ENCODE data around the gene MATN4.

Gene MATN4

DNA sequence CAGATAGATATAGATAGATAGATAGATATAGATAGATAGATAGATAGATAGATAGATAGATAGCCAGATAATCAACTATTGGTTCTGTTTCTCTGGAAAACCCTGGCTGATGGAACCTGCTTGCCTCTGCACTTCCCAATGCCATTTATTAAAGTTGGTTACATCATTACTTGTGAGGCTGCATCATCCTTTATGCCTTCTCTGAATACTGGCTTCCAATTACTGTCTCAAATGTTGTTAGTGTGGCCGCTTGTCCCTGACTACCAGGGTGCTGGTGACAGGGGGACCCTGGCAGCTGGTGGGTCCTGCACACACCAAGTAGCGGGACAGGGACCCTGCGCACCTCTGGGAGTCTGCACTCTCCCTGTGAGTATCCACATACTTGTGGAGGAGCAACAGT is 49.8 kb downstream of the MATN4 start:
- CTCF ChIA-PET = no interaction called here
- POLR2A ChIA-PET = no interaction called here
- no peak overlapping the region for H3K4me3 ChIP-seq (ENCODE audit: low read depth, low read length)
- TF ChIP-seq, protein P1, sequence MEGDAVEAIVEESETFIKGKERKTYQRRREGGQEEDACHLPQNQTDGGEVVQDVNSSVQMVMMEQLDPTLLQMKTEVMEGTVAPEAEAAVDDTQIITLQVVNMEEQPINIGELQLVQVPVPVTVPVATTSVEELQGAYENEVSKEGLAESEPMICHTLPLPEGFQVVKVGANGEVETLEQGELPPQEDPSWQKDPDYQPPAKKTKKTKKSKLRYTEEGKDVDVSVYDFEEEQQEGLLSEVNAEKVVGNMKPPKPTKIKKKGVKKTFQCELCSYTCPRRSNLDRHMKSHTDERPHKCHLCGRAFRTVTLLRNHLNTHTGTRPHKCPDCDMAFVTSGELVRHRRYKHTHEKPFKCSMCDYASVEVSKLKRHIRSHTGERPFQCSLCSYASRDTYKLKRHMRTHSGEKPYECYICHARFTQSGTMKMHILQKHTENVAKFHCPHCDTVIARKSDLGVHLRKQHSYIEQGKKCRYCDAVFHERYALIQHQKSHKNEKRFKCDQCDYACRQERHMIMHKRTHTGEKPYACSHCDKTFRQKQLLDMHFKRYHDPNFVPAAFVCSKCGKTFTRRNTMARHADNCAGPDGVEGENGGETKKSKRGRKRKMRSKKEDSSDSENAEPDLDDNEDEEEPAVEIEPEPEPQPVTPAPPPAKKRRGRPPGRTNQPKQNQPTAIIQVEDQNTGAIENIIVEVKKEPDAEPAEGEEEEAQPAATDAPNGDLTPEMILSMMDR (IDR thresholded peaks at IDR 0.05; ENCODE audit: insufficient read depth, low read length, missing control alignments) = no peak
- DNase-seq (ENCODE audit: low read depth, low spot score) = no peak

DNA sequence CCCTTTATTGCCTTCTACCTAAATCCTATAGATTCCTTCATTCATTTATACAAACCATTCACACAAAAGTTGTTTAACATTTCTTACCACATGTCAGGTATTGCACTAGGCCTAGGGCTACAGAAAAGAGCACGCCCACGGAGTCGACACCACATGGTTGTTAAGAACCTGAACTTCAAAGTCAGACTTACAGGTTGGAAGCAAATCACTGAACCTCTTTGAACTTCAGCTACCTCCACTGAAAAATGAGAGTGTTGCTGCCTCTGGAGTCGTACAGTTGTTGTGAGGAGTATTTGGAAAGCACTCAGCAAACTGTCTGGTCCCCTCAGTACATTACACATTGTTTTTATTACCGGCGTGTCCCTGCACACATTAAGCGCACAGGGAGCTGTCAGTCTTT is 50.4 kb downstream of the MATN4 start:
- ChIA-PET POLR2A (no interaction called here), CTCF (no interaction called here)
- TF ChIP-seq, protein P1 (IDR thresholded peaks at IDR 0.05; ENCODE audit: insufficient read depth, low read length, missing control alignments) = no peak
- H3K4me3 ChIP-seq (ENCODE audit: low read depth, low read length) = no peak overlapping the region
- DNase-seq (ENCODE audit: low read depth, low spot score) = no peak

DNA sequence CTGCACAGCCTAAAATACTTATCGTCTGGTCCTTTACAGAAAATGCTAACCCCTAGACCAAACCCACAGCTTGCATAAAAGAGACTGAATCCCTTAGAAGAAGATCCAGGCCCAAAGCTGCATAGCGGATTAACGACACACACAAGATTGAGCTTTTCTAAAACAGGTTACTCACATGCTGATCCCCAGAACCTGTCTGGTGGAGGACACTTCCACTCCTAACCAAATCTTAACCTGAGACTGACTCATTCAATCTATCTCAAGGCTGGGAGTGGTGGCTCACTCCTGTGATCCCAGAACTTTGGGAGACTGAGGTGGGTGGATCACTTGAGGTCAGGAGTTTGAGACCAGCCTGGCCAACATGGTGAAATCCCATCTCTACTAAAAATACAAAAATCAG is 50.9 kb downstream of the MATN4 start:
- H3K4me3 ChIP-seq (ENCODE audit: low read depth, low read length) = no peak overlapping the region
- TF ChIP-seq, protein P1 (IDR thresholded peaks at IDR 0.05; ENCODE audit: insufficient read depth, low read length, missing control alignments) = no peak
- POLR2A ChIA-PET = no interaction called here
- CTCF ChIA-PET = no interaction called here
- DNase-seq (ENCODE audit: low read depth, low spot score) = no peak

DNA sequence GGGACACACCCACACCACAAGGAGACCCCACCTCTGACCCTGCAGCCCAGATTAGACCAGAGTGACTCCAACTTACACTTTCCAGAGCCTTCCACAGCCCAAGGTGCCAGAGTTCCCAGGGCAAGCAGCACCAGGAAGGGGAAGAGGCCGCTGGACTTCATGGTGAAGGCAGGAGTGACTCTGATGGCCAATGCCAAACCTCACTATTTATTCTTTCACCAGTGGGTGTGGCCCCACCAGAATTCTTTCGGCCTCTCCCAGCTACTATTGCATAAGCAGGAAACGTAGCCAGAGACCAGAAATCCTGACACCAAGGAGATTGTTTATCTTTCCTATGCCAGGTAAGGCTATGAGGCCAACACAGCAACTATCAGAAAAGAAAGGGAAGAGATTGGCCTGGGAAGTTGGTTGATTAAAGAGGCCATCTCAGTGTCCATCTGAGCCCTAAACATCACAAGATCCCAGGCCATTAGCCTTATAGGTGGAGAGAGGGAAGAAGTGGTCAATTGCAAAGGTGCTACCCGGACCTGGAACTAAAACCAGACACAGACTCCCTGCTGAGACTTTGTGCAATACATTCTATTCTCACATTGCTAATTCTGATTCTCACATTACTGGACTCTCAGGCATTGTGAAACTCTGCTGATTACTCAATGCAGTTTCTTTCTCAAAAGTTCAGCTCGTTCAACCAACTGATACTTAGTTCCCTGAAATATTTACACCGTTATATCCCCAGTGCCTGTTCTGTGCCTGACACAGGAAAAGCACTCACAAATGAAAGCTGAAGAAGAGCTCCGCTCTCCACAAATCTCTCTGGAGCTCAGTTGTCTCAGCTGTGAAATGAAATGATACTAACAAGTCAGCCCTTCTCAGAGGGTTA is 53.5 kb downstream of the MATN4 start, which contains the start of gene SLPI:
TSS of gene SLPI (minus strand) at position 182 of the 880 bp plus-strand sequence. CDS start at position 161, 21 bp downstream.
- DNase-seq (ENCODE audit: low read depth, low spot score) = no peak
- TF ChIP-seq, protein P1 (IDR thresholded peaks at IDR 0.05; ENCODE audit: insufficient read depth, low read length, missing control alignments) = no peak
- ChIA-PET POLR2A (no interaction called here), CTCF (no interaction called here)
- no peak within 1 kb of the TSS for H3K4me3 ChIP-seq (ENCODE audit: low read depth, low read length)

DNA sequence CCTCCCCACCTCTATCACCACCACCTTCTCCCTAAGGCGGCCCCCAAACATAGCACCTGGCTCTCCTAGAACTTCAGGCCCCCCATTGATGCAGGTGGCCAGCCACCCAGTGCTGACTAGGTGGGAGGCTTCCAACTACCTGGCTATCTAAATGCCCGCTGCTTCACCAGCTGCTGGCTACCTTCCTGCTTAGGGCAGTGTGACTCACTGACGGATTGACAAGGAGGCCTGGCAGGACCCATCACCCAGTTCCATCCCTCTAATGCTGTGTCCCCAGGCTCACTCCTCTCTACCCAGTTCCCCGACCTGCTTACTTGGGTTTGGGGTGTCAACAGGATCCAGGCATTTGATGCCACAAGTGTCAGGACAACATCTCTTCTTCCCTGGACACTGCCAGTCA is 54.8 kb downstream of the MATN4 start:
- TF ChIP-seq, protein P1 (IDR thresholded peaks at IDR 0.05; ENCODE audit: insufficient read depth, low read length, missing control alignments) = no peak
- ChIA-PET CTCF (no interaction called here), POLR2A (no interaction called here)
- no peak for DNase-seq (ENCODE audit: low read depth, low spot score)
- H3K4me3 ChIP-seq (ENCODE audit: low read depth, low read length) = no peak overlapping the region

DNA sequence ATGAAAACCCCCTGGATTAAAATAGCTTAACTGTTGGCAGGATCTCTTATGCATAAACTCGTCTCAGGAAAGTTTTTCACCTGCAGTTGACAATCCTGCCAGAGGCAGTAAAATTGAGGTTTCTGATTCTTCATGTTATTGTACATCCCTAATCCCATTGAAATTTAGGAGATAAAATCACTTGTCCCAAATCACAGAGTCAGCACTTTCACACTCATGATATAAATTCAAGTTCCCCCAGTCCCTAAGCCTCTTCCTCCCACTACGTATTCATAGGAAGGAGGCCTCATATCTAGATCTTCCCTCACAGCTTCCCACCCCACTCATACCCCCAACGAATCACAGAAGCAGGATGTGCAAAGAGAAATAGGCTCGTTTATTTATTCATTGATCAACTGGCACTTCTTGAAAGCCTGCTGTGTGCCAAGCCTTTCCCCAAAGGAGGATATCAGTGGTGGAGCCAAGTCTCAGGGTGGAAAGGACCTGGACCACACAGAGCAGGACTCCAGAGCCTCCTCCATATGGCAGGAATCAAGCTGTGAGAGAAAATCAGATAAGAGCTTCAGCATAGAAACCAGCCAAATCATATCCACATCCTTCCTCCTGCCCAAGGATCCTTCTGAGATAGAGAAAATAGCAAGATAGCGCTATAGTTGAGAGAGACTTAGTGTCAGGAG is 56.1 kb downstream of the MATN4 start:
- H3K4me3 ChIP-seq (ENCODE audit: low read depth, low read length) = no peak overlapping the region
- ChIA-PET POLR2A (no interaction called here), CTCF (no interaction called here)
- DNase-seq (ENCODE audit: low read depth, low spot score) = no peak
- TF ChIP-seq, protein P1 (IDR thresholded peaks at IDR 0.05; ENCODE audit: insufficient read depth, low read length, missing control alignments) = no peak

Measured in AG04449 (cell line).